ENCODE data around the gene MTMR1.

The MTMR1 gene

DNA sequence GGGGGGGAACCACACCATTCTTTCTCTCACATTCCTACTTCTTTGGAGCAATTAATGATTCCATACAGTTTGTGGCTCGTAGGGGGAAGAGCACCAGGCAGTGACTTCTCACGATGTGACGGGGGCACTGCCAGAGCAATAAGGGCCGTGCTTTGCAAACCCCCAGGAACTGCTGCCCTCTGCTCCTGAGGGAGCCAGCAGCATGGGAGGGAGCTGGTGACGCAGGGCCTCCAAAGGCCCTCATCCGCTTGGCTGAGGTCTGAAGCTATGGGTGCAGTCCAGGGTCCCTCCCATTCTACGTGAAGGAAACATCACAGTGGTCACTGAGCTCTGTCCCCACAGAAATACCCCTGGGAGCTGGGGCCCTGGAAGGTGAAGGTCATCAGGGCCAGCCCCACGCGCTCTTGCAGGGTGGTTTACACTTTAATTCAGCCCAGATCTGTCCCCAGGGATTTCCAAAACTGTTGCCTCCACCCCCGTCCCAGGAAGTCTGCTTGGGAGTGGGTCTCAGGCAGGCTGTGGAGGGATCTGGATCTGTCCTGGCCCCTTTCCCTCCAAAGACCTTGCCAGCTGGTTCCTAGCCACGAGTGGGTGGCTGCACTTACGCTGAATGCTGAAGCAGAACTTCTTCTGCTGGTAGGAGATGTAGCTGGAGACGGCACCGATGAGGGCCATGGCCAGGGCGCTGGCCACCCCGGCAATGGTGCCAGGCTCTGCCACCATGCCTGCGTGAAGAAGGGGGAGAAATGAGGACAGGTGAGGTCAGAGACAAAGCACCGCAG lies 82.6 kb downstream of the MTMR1 start:
- DNase-seq (ENCODE audit: insufficient read length, low spot score) = no peak
- FAIRE-seq = no peak

DNA sequence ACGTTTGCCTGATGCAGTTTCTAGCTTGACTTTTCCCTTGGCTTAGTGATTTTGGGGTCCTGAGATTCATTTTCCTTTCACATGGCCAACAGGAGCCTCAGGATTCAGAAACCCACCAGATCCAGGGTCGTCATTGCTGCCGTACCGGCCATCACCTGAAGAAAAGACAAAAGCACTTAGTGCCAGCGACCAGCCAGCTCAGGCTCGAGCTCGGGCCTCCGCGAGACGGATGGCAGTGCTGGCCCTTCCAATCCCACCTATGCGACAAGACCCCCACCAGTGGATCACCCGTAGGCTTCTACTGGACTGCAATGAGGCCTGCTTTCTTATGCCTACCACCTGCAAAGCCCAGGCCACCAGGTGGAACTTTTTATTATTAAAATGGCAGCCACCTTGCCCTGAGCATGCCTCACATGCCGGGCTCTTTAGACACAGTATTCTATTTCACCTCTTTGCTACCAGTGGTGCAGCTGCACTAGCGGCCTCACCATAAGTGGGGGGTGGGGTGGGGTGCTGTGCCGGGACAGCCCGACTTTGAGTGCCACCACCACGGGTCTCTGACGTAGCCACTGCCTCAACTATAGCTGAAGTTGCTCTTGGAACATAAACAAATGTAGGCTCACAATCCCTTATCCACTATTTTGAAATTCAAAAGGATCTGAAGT lies 84.3 kb downstream of the MTMR1 start:
- no peak for FAIRE-seq
- no peak for DNase-seq (ENCODE audit: insufficient read length, low spot score)

DNA sequence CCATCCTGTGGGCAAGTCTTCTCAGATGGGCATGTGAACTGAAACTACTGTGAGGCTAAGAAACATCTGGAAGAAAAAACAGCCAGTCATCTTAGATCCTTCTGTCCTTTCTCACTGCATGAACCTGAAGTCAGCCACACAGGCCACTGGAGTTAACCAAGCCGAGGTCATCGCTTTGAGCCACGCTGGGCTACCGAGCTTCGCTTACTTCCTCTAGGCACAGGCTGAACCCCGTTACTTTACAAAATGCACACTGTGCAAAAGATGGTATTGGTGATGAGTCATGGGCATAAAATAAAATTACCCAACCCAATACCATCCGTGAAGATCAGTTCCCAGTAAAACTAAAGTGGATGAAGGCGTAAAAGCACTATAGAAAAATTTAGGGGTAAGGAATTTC lies 86.2 kb downstream of the MTMR1 start:
- DNase-seq (ENCODE audit: insufficient read length, low spot score) (no peak), FAIRE-seq (no peak)

DNA sequence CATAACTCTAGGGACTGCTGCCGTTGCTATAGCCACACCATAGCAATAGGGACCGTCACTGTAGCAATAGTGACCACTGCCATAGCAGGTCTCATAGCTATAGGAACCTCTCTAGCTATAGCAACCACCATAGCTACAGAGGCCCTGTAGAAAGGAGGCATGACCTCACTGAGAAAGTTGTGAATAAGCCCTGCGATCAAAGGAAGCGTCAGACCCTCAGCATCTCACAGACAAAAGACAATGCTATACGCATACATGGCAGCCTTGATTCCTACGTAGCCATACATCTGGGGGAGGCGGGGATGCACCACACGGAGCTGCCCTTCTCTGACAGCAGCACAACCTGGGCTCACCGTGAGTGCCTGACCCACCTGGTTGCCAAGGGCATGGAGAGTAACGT lies 88.5 kb downstream of the MTMR1 start:
- DNase-seq (ENCODE audit: insufficient read length, low spot score) = no peak
- no peak for FAIRE-seq

DNA sequence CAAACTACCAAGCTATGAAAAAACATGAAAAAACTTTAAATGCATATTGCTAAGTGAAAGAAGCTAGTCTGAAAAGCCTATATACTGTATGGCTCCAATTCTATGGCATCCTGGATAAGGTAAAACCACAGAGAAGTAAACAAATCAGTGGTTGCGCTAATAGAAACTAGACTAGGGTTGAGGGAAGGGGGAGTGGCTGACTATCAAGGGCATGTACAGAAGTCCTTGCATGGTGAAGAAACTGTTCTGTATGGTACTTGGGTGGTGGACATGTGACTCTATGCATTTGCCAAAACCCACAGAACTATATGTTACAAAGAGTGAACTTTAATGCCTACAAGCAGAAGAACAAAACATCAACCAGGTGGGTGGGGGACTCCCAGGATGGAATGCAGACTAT lies 96.8 kb downstream of the MTMR1 start:
- no peak for FAIRE-seq

DNA sequence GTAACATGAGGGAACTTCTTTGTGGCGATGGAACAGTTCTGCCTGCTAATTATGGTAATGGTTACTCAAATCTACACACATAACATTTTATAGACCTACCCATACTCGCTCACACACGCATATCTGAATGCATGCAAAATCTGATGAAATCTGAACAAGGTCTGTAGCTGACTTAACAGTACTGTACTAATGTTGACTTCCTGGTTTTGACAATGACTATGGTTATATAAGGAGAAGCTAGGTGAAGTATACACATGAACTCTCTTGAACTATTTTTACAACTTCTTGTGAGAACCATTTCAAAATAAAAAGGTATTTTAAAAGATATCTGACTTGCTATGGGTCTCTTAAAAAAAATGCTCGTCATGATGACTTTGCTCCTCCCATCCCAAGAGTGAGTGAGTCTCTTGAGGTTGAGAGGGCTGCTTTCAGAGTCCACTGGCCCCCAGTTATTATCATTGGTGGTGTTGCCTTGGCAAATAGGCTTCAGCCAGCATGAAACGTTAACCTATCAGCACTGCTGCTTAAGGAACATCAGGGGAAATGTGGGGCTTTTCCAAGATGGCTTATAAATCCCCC lies 99.8 kb downstream of the MTMR1 start:
- FAIRE-seq (no peak), DNase-seq (ENCODE audit: insufficient read length, low spot score) (no peak)

More for the DNA sequence above, 96.8 kb downstream of the MTMR1 start:
- DNase-seq (ENCODE audit: insufficient read length, low spot score) = no peak

DNA sequence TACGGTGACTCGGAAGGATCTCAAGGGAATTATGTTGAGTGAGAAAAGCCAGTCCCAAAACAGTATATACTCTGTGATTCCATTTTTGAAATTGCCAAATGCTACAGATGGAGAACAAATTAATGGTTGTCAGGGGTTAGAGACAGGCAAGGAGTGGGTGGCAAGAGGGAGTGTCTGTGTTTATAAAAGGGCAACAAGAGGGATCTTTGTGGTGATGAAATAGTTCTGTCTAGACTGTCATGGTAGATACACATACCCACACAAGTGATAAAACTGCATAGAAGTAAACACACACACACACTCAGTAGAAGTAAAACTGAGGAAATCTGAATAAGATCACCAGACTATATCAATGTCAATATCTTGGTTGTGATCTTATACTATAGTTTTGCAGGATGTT lies 112.5 kb downstream of the MTMR1 start:
- DNase-seq (ENCODE audit: insufficient read length, low spot score) (no peak), FAIRE-seq (no peak)

DNA sequence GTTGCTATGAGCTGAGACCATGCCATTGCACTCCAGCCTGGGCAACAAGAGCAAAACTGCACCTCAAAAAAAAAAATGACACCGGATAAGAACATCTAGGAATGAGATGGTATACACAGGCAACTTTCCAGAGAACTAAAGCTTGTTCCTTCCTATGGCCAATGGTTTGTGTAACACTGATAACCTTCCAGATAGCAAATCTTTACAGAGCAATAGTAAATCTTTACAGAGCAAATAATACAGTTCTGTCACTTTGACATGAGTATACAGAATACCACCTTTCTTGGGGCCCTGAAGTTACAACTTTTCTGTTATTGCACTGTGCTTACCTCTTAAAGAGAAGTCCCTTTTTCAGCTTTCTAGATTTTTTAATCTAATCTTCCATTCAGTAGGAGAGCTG lies 113.6 kb downstream of the MTMR1 start:
- FAIRE-seq (no peak), DNase-seq (ENCODE audit: insufficient read length, low spot score) (no peak)

DNA sequence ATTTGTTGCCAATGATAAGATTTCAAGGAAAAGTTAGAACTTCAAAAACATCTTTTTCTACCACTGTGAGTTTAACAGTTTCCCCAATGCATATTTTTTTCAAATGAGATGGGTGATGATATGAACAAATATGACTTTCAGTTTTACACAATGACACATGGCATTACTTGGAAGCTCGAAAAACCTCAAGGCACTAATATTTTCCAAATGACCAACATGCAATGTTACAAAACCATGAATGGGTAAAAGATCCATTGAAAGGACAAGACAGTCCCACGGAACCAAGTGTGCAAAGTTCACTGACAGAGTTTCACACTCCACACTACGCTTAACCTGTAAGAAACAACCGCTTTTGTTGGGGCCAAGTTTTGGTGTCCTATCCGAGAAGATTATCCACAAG lies 120.7 kb downstream of the MTMR1 start:
- no peak for FAIRE-seq
- no peak for DNase-seq (ENCODE audit: insufficient read length, low spot score)

All from HTR-8/SVneo (cell line).